PC-9 (cell line): ENCODE data around the gene P2RY12. TPM values are rescaled to one million over a fixed set of nuclear protein-coding genes. Genes with fewer than 3 reads are reported as not detected.
A peak's percentile ranks its signal among the peaks of the same experiment; 100 is the strongest.

Experiments
- BruUV-seq: library from RNA; stranded (reverse); fragments of 400-500 nt; replicated peaks from 2 replicates; lab custom pipeline; 2021; lab: Mats Ljungman, UMichigan
- CTCF ChIA-PET: fragments of 300-600 bp; sonication (Branson Sonifier 250); formaldehyde crosslinking; loops from one replicate; lab custom pipeline; 2022; ENCODE audit warnings: antibody characterized with exemption; lab: Charles Lee
- POLR2A ChIA-PET: fragments of 300-600 bp; sonication (Branson Sonifier 250); formaldehyde crosslinking; loops from one replicate; lab custom pipeline; 2022; ENCODE audit warnings: antibody characterized with exemption; ENCODE audit not compliant: unreplicated experiment; lab: Charles Lee
- DNase-seq, 2 experiments: peaks; one replicate each; pipeline versions ENCODE4 v3.0.0 to v3.0.0-alpha.2; 2015 to 2022; ENCODE audit warnings: mixed read lengths in 1 of 2
- H2AFZ ChIP-seq: fragments of 200-600 bp; sonication (generic); 2 replicates; pipeline ENCODE4 v1.8.1; 2017; ENCODE audit warnings: antibody characterized with exemption
- H3F3A ChIP-seq: fragments of 200-600 bp; sonication (generic); 2 replicates; pipeline ENCODE4 v1.8.1; 2017; ENCODE audit warnings: antibody characterized with exemption, mild to moderate bottlenecking, low read depth; ENCODE audit not compliant: insufficient read depth
- H3K27ac ChIP-seq: fragments of 200-600 bp; sonication (generic); 2 replicates; pipeline ENCODE4 v1.6.1; 2016; ENCODE audit warnings: mixed run types
- H3K27me3 ChIP-seq: fragments of 200-600 bp; sonication (generic); 2 replicates; pipeline ENCODE4 v1.6.1; 2016; ENCODE audit warnings: low read depth, mixed run types; ENCODE audit not compliant: insufficient read depth
- H3K36me3 ChIP-seq: fragments of 200-600 bp; sonication (generic); 2 replicates; pipeline ENCODE4 v1.6.1; 2016; ENCODE audit warnings: low read depth, mixed run types
- H3K4me1 ChIP-seq: fragments of 200-600 bp; sonication (generic); replicated peaks from 2 replicates; pipeline ENCODE4 v1.6.1; 2016; ENCODE audit warnings: mixed run types; ENCODE audit not compliant: insufficient read depth
- H3K4me2 ChIP-seq: fragments of 200-600 bp; sonication (generic); 2 replicates; pipeline ENCODE4 v1.6.1; 2017; ENCODE audit warnings: mixed run types
- H3K4me3 ChIP-seq: fragments of 200-600 bp; sonication (generic); 2 replicates; pipeline ENCODE4 v1.6.1; 2016; ENCODE audit warnings: mixed run types
- H3K79me2 ChIP-seq: fragments of 200-600 bp; sonication (generic); 2 replicates; pipeline ENCODE4 v1.6.1; 2017; ENCODE audit warnings: low read depth, mixed run types
- H3K9me2 ChIP-seq: fragments of 200-600 bp; sonication (generic); 2 replicates; pipeline ENCODE4 v1.8.1; 2017; ENCODE audit warnings: mild to moderate bottlenecking; ENCODE audit not compliant: insufficient read depth
- H3K9me3 ChIP-seq: fragments of 200-600 bp; sonication (generic); 2 replicates; pipeline ENCODE4 v1.8.1; 2016; ENCODE audit warnings: low read depth; ENCODE audit not compliant: insufficient read depth
- H4K20me1 ChIP-seq: fragments of 200-600 bp; sonication (generic); 2 replicates; pipeline ENCODE4 v1.8.1; 2017; ENCODE audit not compliant: insufficient read depth
- EZH2 ChIP-seq: fragments of 200-600 bp; sonication (generic); IDR thresholded peaks from 2 replicates; pipeline ENCODE4 v1.8.0; 2017; ENCODE audit warnings: antibody characterized with exemption, low read depth
- intact Hi-C: fragments of 100-400 bp; cut with micrococcal nuclease; formaldehyde crosslinking; loops from one replicate; pipeline ENCODE4 v1.10.0; 2022; ENCODE audit not compliant: unreplicated experiment
- total RNA-seq: library from RNA; stranded (reverse); gene quantifications from 2 replicates; pipeline ENCODE4 v1.2.3, GENCODE V29; 2021
- TF ChIP-seq, protein P1 (sequence below): fragments of 200-600 bp; sonication (generic); conservative IDR thresholded peaks from 2 replicates; pipeline ENCODE4 v1.6.1; 2017; ENCODE audit warnings: mixed run types, antibody characterized with exemption, mild to moderate bottlenecking, moderate library complexity

P2RY12 gene
- total RNA-seq, 1 experiment from 2014 or later = not detected

DNA sequence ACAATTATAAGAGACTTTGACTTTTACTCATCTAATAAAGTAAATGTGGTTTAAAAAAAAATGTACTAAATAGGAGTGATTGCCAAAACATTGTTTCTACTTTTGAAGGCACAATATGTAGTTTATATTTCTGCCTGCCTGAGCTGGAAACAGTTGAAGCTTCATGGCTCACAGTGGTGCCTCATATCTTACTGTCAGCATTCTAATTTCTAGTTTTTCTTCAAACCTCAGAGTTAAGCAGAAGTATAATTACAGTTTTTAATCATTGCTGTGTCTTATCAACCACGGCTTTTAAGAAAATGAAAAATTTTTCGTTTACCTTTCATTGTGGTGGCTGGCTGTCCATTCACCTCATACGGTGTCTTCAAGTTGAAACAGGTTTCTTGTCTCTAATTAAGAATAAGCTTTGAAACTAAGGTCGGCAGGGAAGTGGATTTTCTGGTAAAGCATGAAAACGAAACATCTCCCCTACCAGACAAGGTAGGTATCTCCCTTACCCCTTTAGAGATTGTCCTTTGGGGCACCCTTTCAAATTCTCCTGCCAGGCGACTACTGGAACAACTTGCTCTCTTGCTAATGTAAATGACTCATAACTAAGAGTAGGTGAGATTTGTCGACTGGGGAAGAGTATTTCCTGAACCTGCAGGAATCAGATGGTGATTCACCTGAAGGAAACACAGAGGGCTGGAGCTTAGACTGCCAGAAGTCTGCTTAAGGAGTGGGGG is 68.1 kb downstream of the P2RY12 start, which contains the start of gene GPR87:
Gene GPR87, minus strand, starts transcription at position 554 of the 725 bp plus-strand sequence. CDS start 16,720 bp downstream, outside the sequence.
- H3K27ac ChIP-seq = peak within 1 kb of the TSS; percentile 93
- H3K4me1 ChIP-seq = peaks cover 53% of the 10 kb centered on the region
- H3K79me2 ChIP-seq = peaks cover 37% of the 10 kb centered on the region
- H2AFZ ChIP-seq = 0 out of 2 replicates have a peak within 1 kb of the TSS, but pooled peaks have one; percentile 21
- TF ChIP-seq, protein P1, sequence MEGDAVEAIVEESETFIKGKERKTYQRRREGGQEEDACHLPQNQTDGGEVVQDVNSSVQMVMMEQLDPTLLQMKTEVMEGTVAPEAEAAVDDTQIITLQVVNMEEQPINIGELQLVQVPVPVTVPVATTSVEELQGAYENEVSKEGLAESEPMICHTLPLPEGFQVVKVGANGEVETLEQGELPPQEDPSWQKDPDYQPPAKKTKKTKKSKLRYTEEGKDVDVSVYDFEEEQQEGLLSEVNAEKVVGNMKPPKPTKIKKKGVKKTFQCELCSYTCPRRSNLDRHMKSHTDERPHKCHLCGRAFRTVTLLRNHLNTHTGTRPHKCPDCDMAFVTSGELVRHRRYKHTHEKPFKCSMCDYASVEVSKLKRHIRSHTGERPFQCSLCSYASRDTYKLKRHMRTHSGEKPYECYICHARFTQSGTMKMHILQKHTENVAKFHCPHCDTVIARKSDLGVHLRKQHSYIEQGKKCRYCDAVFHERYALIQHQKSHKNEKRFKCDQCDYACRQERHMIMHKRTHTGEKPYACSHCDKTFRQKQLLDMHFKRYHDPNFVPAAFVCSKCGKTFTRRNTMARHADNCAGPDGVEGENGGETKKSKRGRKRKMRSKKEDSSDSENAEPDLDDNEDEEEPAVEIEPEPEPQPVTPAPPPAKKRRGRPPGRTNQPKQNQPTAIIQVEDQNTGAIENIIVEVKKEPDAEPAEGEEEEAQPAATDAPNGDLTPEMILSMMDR = no peak
- no peak for TF ChIP-seq EZH2
- no peaks in the 10 kb centered on the region for H4K20me1 ChIP-seq
- no peaks in the 10 kb centered on the region for H3K36me3 ChIP-seq
- H3K27me3 ChIP-seq = no peaks in the 10 kb centered on the region
- ChIA-PET POLR2A (interaction anchor here (0.5 to 1.1 kb wide), 6 partner anchors 9 to 552 kb away, joined by 3 to 18 read pairs (median 6); no protein-coding TSS in a partner anchor), CTCF (interaction anchor here (0.6 kb wide), 3 partner anchors 12 to 309 kb away, joined by 3 read pairs; no protein-coding TSS in a partner anchor)
- DNase-seq = peak; percentile 63 to 98
- TSS peak; percentile 54 for BruUV-seq
- peak within 1 kb of the TSS; percentile 79 for H3K4me2 ChIP-seq
- peak within 1 kb of the TSS; percentile 57 for H3K4me3 ChIP-seq
- H3K9me2 ChIP-seq = no peaks in the 10 kb centered on the region
- intact Hi-C loops = loop anchor here (1.0 kb wide), 1 partner anchor 11 kb away; no protein-coding TSS in a partner anchor
- no peaks in the 10 kb centered on the region for H3K9me3 ChIP-seq
- H3F3A ChIP-seq = peaks cover 23% of the 10 kb centered on the region; the same call in 1 of the 2 replicates

DNA sequence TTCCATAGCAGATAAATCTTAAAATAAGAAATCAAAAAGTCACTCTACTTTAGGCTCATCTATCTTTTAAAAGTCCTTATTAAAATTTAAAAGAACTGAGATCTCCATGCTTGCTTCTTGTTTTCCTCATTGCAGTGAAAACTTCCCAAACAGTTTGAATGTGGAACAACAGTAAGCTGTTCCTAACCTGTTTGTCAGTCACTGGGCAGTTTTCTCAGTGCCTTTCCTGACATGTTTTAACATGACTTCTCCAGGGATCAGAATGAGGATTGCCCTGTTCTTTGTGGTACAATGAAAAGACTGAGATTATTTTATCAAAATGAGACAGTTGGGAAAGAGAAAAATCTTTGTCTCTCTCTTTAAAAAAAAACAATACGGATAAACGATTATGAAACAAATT is 68.7 kb downstream of the P2RY12 start:
- Histone ChIP-seq H3K4me2 (peak overlapping the region; percentile 79), H3K4me3 (peak overlapping the region; percentile 57), H3K4me1 (peaks cover 52% of the 10 kb centered on the region), H4K20me1 (no peaks in the 10 kb centered on the region), H3K36me3 (no peaks in the 10 kb centered on the region), H3K9me3 (no peaks in the 10 kb centered on the region), H3K9me2 (no peaks in the 10 kb centered on the region), H3K27me3 (no peaks in the 10 kb centered on the region), H3F3A (peaks cover 23% of the 10 kb centered on the region; the same call in 1 of the 2 replicates), H2AFZ (no peak overlapping the region), H3K79me2 (peaks cover 38% of the 10 kb centered on the region), H3K27ac (peak overlapping the region; percentile 93)
- no peak for DNase-seq
- CTCF ChIA-PET = no interaction called here
- POLR2A ChIA-PET = no interaction called here
- BruUV-seq = no TSS peak
- TF ChIP-seq EZH2 = no peak
- TF ChIP-seq, protein P1 = no peak
- intact Hi-C loops = loop anchor here (1.0 kb wide), 1 partner anchor 11 kb away; no protein-coding TSS in a partner anchor

DNA sequence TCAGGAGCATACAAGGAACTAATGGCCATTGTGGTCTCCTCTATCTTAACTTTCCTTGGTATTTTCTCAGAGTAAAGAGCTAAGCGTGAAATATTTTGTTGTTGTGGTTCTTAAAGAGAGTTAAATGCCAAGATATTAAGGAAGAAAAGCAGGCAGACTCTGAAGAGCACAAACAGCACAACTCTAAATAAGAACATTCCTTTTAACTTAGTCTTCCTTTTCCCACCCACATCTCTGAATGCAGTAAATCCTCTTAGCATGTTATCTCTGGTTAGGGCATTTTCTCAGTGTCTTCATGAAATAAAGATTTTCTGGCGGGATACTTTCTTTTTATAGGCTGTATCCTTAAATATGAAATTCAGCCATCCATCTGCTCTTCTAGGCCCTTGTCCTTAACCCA is 69.4 kb downstream of the P2RY12 start:
- H3K27me3 ChIP-seq = no peaks in the 10 kb centered on the region

More for the DNA sequence above, 69.4 kb downstream of the P2RY12 start:
- Histone ChIP-seq H2AFZ (0 out of 2 replicates have a peak overlapping the region, but pooled peaks have one; percentile 3), H3K27ac (peak overlapping the region; percentile 93), H3K79me2 (peaks cover 45% of the 10 kb centered on the region), H3K9me2 (no peaks in the 10 kb centered on the region), H3K9me3 (no peaks in the 10 kb centered on the region), H3K4me1 (peaks cover 55% of the 10 kb centered on the region), H3K36me3 (no peaks in the 10 kb centered on the region), H3F3A (peaks cover 23% of the 10 kb centered on the region; the same call in 1 of the 2 replicates), H3K4me2 (peak overlapping the region; percentile 79), H4K20me1 (no peaks in the 10 kb centered on the region), H3K4me3 (peak overlapping the region; percentile 57)
- BruUV-seq = no TSS peak
- ChIA-PET POLR2A (interaction anchor here (0.8 kb wide), 1 partner anchor 10 kb away, joined by 3 read pairs; no protein-coding TSS in a partner anchor), CTCF (interaction anchor here (0.5 kb wide), 1 partner anchor 29 kb away, joined by 3 read pairs; no protein-coding TSS in a partner anchor)
- TF ChIP-seq EZH2 = no peak
- TF ChIP-seq, protein P1 = no peak
- DNase-seq = peak in 1 of 2 experiments; percentile 55
- intact Hi-C loops = no loop called here
